Heart right ventricle (tissue), 16 donors: ENCODE results near the gene IL18RAP. TPM values are rescaled to one million over a fixed set of nuclear protein-coding genes. Genes with fewer than 3 reads are reported as not detected.

Source experiments
- ATAC-seq, 8 donors: fragments of 200-7000 bp; cut with Tn5 transposase; one replicate each; pipeline ENCODE4 v1.9.1; 2020; ENCODE audit warnings: mild to moderate bottlenecking in 8 of 8, moderate library complexity in 8 of 8, moderate number of reproducible peaks in 1 of 8
- DNase-seq, 2 donors: peaks; one replicate each; pipeline ENCODE4 v3.0.0-alpha.2; 2020
- H3K27ac ChIP-seq, 10 donors: fragments of 200-600 bp; sonication (generic) in 2 of 10; one replicate each; pipeline versions ENCODE4 v1.5.0 to v1.8.0; 2020 to 2022; ENCODE audit warnings: mild to moderate bottlenecking in 3 of 10
- H3K27me3 ChIP-seq, 7 donors: fragments of 200-600 bp; one replicate each; pipeline ENCODE4 v1.8.0; 2021 to 2022; ENCODE audit warnings: mild to moderate bottlenecking in 2 of 7
- H3K36me3 ChIP-seq, 9 donors: fragments of 200-600 bp; sonication (generic) in 1 of 9; one replicate each; pipeline versions ENCODE4 v1.5.0 to v1.8.0; 2020 to 2022; ENCODE audit warnings: mild to moderate bottlenecking in 2 of 9
- H3K4me1 ChIP-seq, 9 donors: fragments of 200-600 bp; sonication (generic) in 1 of 9; one replicate each; pipeline versions ENCODE4 v1.5.0 to v1.8.0; 2020 to 2022; ENCODE audit warnings: mild to moderate bottlenecking in 4 of 9
- H3K4me3 ChIP-seq, 10 donors: fragments of 200-600 bp; sonication (generic) in 2 of 10; one replicate each; pipeline versions ENCODE4 v1.5.0 to v1.8.0; 2020 to 2022; ENCODE audit warnings: mild to moderate bottlenecking in 7 of 10, moderate library complexity in 2 of 10
- H3K9me3 ChIP-seq, 11 donors: fragments of 200-600 bp in 10 of 11; sonication (generic) in 2 of 11; one replicate each; pipeline versions ENCODE4 v1.5.0 to v1.8.0; 2013 to 2022; ENCODE audit warnings: mild to moderate bottlenecking in 2 of 11, control low read depth in 1 of 11, moderate library complexity in 1 of 11
- WGBS, 2 donors: extraction: QIAGEN DNeasy Blood & Tissue Kit; methylation state at CpG; one replicate each; pipeline ENCODE4 v1.1.7; 2013; ENCODE audit warnings: inconsistent platforms in 1 of 2; 5-methylcytosine and 5-hydroxymethylcytosine counted together
- intact Hi-C, 10 donors: fragments of 100-400 bp; cut with DNase I; formaldehyde crosslinking; loops; one replicate each; pipeline versions ENCODE4 v1.11.1 to v1.14.2; 2022
- polyA plus RNA-seq, 2 donors: library from polyadenylated mRNA; stranded (reverse); fragments of 200-250 nt; gene quantifications; one replicate each; pipeline ENCODE4 v1.2.3, GENCODE V29; 2013
- total RNA-seq, 10 donors: library from RNA; stranded (reverse); fragmentation: NEBNext Ultra II Directional in 3 of 10; extraction: Animal tissue kit (Norgen Biotek cat#: 25700) in 3 of 10; gene quantifications; one replicate each; pipeline versions ENCODE4 v1.2.1 to v1.2.4, GENCODE V29; 2021 to 2023
- TF ChIP-seq, protein P1 (sequence below), 9 donors: fragments of 200-600 bp; sonication (generic) in 2 of 9; IDR thresholded peaks; one replicate each; pipeline versions ENCODE4 v1.5.0 to v1.8.0; 2021 to 2022; ENCODE audit warnings: antibody characterized with exemption in 9 of 9, mild to moderate bottlenecking in 5 of 9, moderate library complexity in 1 of 9
- donor health status: Arrhythmogenic right ventricular cardiomyopathy.
- donor health status: ischemic (EF 13 %, LVEDD 7.1; RV severe dilation, severe dysfunction).
- donor health status: healthy with polysubstance abuse.
- donor health status: DM: no; HTN: yes; CAD: no.
- donor health status: DM: no; HTN: no; CAD: no.
- donor health status: ischemic (EF 25% LVEDD 6.9; RV normal size, moderate dysfunction).
- donor health status: ischemic (EF 25% LVEDD 5.7; RV mildly dilated, moderate dysfunction).
- donor health status: healthy.
- donor health status: DM: yes; HTN: yes; CAD: no.
- donor health status: Ischemic cardiomyopathy.
- donor health status: ischemic (EF 35%, LVEDD 5.7; RV mildly dilated, moderate dysfunction).
- donor health status: nonischemic (EF 11% LVEDD 7.7; RV severe dilation, severe dysfunction).
- donor health status: DM: yes; HTN: yes; CAD: no.
- donor health status: PGD.
- donor health status: ischemic (EF 29% LVEDD 5.4; RV normal size, mild dysfunction).
- donor health status: nonischemic (EF 23%, LVEDD 6.1; RV moderate dilation, normal function).

IL18RAP gene
- total and polyA plus RNA-seq, 12 donors = 0.12 to 1.2 (median 0.49) TPM; not detected in 3

- 82 to 86% methylated on average over 7 of the region's 7 CpGs for WGBS, 2 donors
- intact Hi-C loops = no loop called here
Observed at GRCh38 chr2:102399499-102400141, 23.3 kb upstream of the IL18RAP start.

GRCh38 chr2:102401456-102401855 is 21.5 kb upstream of the IL18RAP start:
- no peak for DNase-seq
- peaks cover 0 to 5% (median 0%) of the 10 kb centered on the region in 9 donors for H3K4me1 ChIP-seq
- ATAC-seq = no peak
- H3K4me3 ChIP-seq = no peak overlapping the region
- H3K9me3 ChIP-seq = peaks cover 0 to 6% (median 0%) of the 10 kb centered on the region in 11 donors
- TF ChIP-seq, protein P1, sequence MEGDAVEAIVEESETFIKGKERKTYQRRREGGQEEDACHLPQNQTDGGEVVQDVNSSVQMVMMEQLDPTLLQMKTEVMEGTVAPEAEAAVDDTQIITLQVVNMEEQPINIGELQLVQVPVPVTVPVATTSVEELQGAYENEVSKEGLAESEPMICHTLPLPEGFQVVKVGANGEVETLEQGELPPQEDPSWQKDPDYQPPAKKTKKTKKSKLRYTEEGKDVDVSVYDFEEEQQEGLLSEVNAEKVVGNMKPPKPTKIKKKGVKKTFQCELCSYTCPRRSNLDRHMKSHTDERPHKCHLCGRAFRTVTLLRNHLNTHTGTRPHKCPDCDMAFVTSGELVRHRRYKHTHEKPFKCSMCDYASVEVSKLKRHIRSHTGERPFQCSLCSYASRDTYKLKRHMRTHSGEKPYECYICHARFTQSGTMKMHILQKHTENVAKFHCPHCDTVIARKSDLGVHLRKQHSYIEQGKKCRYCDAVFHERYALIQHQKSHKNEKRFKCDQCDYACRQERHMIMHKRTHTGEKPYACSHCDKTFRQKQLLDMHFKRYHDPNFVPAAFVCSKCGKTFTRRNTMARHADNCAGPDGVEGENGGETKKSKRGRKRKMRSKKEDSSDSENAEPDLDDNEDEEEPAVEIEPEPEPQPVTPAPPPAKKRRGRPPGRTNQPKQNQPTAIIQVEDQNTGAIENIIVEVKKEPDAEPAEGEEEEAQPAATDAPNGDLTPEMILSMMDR (IDR thresholded peaks at IDR 0.05) = no peak
- H3K36me3 ChIP-seq = no peaks in the 10 kb centered on the region
- H3K27me3 ChIP-seq = no peaks in the 10 kb centered on the region
- no peak overlapping the region for H3K27ac ChIP-seq
- intact Hi-C loops = no loop called here

More at GRCh38 chr2:102399499-102400141, 23.3 kb upstream of the IL18RAP start:
- TF ChIP-seq, protein P1 (IDR thresholded peaks at IDR 0.05) = no peak
- no peaks in the 10 kb centered on the region for H3K36me3 ChIP-seq
- ATAC-seq (no peak), DNase-seq (no peak)
- H3K27me3 ChIP-seq = no peaks in the 10 kb centered on the region
- H3K27ac ChIP-seq = no peak overlapping the region
- H3K4me1 ChIP-seq = peaks cover 0 to 5% (median 0%) of the 10 kb centered on the region in 9 donors
- peaks cover 0 to 6% (median 0%) of the 10 kb centered on the region in 11 donors for H3K9me3 ChIP-seq
- no peak overlapping the region for H3K4me3 ChIP-seq

DNA sequence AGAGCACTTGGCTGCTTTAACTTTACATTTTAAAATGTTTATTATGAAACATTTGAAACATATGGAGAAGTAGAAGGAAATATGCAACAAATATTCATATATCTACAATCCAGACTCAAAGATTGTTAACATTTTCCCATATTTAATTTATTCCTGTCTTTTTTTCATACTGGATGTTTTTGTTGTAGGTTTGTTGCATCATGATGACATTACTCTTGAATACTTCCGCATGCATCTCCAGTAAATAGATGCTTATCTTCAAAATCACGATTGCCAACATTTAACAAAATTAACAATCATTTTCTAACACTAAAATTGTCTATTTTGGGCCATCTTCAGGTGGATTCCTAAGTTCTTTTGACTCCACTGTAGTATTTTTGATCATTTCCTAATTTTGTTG is 21.1 kb upstream of the IL18RAP start:
- 91 to 97% methylated on average over 2 of the region's 2 CpGs for WGBS, 2 donors

GRCh38 chr2:102410952-102411351 is 12.0 kb upstream of the IL18RAP start:
- WGBS, 2 donors = 86% methylated on average over 3 of the region's 3 CpGs
- TF ChIP-seq, protein P1 (IDR thresholded peaks at IDR 0.05) = no peak
- Histone ChIP-seq H3K4me1 (no peaks in the 10 kb centered on the region), H3K9me3 (peaks cover 0 to 14% (median 0%) of the 10 kb centered on the region in 11 donors), H3K27me3 (peaks cover 0 to 6% (median 0%) of the 10 kb centered on the region in 7 donors), H3K36me3 (no peaks in the 10 kb centered on the region), H3K4me3 (no peak overlapping the region), H3K27ac (no peak overlapping the region)
- no peak for DNase-seq
- intact Hi-C loops = no loop called here
- no peak for ATAC-seq

More for the DNA sequence above, 21.1 kb upstream of the IL18RAP start:
- no peak overlapping the region for H3K4me3 ChIP-seq
- peaks cover 0 to 5% (median 0%) of the 10 kb centered on the region in 9 donors for H3K4me1 ChIP-seq
- TF ChIP-seq, protein P1 (IDR thresholded peaks at IDR 0.05) = no peak
- DNase-seq = no peak
- intact Hi-C loops = no loop called here
- ATAC-seq = no peak
- no peaks in the 10 kb centered on the region for H3K36me3 ChIP-seq
- no peak overlapping the region for H3K27ac ChIP-seq
- no peaks in the 10 kb centered on the region for H3K27me3 ChIP-seq
- H3K9me3 ChIP-seq = peaks cover 0 to 6% (median 0%) of the 10 kb centered on the region in 11 donors
